ENCODE results near the gene AMY2B. TPM values are rescaled to one million over a fixed set of nuclear protein-coding genes. Genes with fewer than 3 reads are reported as not detected.
A peak's percentile ranks its signal among the peaks of the same experiment; 100 is the strongest.
"Not testable (repeated sequence)": the region's sequence is repeated elsewhere in the genome, so short reads cannot be mapped to it uniquely, and the experiment has no call there.

The AMY2B gene
- 11.2 TPM for polyA plus RNA-seq (2012; ENCODE audit: missing spikeins)

DNA sequence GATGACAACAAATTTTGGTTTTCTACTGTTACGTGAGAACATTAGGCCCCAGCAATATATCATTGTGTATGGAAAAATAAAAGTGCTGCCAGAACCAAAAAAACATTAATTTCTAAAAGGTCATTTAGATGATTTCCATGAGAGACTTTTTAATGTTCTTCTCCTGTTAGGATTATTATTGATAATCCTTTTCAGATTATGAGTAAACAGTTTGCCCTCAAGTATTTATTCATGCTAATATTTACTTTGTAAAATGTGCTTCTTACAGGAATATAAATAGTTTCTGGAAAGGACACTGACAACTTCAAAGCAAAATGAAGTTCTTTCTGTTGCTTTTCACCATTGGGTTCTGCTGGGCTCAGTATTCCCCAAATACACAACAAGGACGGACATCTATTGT, at the start of gene AMY2B:
AMY2B (plus strand) TSS at position 301 of the 400 bp plus-strand sequence; CDS start at position 315, 14 bp downstream.
- not testable (repeated sequence) for DNase-seq (ENCODE audit: insufficient read length); FAIRE-seq

DNA sequence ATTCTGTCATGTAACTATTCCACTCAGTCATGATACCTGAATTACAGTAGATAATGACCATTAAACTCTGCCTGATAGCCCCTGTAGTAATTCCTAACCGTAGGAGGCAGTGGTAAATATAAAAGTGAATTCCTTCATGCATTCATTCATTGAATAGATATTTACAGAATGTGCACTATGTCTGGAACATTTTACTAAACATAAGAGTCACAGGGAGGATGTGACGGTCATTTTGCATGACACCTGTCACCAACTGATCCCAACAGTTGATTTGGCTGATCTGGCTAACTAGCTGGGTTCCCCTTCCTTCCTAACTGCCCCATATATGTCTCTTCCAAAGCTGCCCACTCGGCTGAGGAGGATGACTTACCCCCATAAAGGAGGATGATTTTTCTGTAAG, 48.0 kb upstream of the AMY2B start:
- no peak for DNase-seq (ENCODE audit: insufficient read length)
- no peak for TF ChIP-seq POLR2AphosphoS5 (IDR thresholded peaks at IDR 0.05; ENCODE audit: low read depth, low read length)
- FAIRE-seq: no peak

DNA sequence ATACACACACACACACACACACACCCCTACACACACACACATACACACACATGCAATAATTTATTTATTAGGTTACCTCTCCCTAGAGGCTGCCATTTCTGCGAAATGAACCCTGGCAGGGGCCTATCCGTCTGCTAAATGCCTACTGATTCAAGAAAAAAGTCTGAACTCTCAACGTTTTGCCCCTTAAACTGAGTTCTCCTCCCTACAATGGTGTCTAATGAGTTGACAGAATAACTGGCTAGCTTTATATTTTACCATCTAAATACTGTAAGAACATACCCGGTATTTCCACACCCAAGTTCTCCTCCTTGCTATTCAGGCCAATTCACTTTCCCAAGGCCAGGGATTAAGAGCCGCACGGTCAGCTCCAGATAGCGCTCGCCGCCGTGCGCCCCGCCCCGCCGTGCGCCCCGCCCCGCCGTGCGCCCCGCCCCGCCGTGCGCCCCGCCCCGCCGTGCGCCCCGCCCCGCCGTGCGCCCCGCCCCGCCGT, 46.2 kb upstream of the AMY2B start:
- DNase-seq (ENCODE audit: insufficient read length) (peak; percentile 5), FAIRE-seq (no peak)
- no peak for TF ChIP-seq POLR2A (IDR thresholded peaks at IDR 0.05; ENCODE audit: low read depth, low read length)
- no peak for TF ChIP-seq POLR2AphosphoS5 (IDR thresholded peaks at IDR 0.05; ENCODE audit: low read depth, low read length)
- TF ChIP-seq TAF1 (IDR thresholded peaks at IDR 0.05; ENCODE audit: borderline replicate concordance, low read depth, low read length): no peak

DNA sequence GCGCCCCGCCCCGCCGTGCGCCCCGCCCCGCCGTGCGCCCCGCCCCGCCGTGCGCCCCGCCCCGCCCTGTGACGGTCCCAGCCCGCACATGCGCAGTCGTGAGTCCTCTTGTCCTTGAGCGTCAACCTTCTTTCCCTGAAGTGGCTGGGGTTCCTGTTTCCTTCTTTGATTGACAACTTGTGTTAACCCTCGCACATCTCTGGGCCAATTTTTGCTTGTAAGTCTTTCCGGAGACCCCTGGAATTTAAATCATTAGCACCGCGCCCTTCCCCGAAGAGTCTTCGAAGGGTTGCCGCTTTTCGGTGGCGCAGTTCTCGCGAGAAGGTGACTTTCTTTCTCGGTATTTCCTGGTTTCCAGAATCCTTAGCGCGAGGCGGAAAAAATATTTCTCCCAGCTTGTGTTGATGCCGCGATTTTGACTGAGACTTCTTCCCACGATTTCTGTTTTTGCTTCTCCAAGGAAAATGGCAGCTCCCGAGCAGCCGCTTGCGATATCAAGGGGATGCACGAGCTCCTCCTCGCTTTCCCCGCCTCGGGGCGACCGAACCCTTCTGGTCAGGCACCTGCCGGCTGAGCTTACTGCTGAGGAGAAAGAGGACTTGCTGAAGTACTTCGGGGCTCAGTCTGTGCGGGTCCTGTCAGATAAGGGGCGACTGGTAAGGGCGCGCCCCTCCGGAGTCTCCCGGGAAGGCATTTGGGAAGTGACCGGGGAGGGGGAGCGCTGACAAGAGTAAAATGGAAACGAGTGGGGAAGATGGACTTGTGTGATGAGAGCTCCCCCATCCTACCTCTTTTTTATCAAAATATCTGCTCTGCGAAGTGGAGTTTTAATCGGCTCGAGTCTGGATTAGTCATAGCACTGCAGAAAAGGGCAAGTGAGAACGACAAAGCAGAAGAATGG, 45.5 kb upstream of the AMY2B start, which contains the start of gene RNPC3:
RNPC3 (plus strand) TSS at position 93 of the 901 bp plus-strand sequence; CDS start at position 465, 372 bp downstream.
- DNase-seq (ENCODE audit: insufficient read length) (peak; percentile 31), FAIRE-seq (peak; percentile 94)
- TF ChIP-seq POLR2AphosphoS5 (IDR thresholded peaks at IDR 0.05; ENCODE audit: low read depth, low read length) (peak; percentile 55; the same call in 1 of the 2 replicates), POLR2A (IDR thresholded peaks at IDR 0.05; ENCODE audit: low read depth, low read length) (peak; percentile 63; the same call in 1 of the 2 replicates), TAF1 (IDR thresholded peaks at IDR 0.05; ENCODE audit: borderline replicate concordance, low read depth, low read length) (peak; percentile 37; the same call in 1 of the 2 replicates)

DNA sequence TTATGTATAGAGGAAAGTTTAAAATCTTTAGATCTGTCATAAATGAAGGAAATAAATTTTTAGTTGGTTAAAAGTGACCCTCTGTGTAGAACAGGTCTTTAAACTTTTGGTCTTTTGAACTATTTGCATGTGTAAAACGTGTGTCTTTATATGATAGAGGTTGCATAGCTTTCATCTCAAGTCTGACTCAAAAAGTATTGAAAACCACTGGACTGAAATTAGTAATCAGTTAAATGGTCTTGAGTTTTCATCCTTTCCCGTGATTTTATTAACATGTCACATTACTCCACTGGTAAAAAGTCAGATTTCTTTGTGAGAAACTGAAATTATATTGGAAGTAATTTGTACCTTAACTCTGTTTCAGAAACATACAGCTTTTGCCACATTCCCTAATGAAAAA, 44.1 kb upstream of the AMY2B start:
- peak; percentile 9 for FAIRE-seq
- no peak for DNase-seq (ENCODE audit: insufficient read length)
- TF ChIP-seq POLR2AphosphoS5 (IDR thresholded peaks at IDR 0.05; ENCODE audit: low read depth, low read length) (no peak), POLR2A (IDR thresholded peaks at IDR 0.05; ENCODE audit: low read depth, low read length) (no peak), TAF1 (IDR thresholded peaks at IDR 0.05; ENCODE audit: borderline replicate concordance, low read depth, low read length) (no peak)

DNA sequence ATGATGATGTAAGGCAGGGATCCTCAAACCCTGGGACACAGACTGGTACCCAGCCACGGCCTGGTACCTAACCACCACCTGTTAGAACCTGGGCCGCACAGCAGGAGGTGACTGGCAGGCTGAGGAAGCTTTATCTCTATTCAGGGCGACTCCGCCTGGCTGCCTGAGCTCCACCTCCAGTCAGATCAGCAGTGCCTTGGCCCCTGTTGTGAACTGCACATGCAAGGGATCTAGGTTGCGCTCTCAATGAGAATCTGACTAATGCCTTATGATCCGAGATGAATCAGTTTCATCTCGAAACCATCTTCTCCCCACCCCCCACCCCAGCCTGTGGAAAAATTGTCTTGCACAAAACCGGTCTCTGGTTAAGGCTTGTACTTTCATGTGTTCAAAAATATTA, 41.6 kb upstream of the AMY2B start:
- TF ChIP-seq TAF1 (IDR thresholded peaks at IDR 0.05; ENCODE audit: borderline replicate concordance, low read depth, low read length): no peak
- no peak for TF ChIP-seq POLR2AphosphoS5 (IDR thresholded peaks at IDR 0.05; ENCODE audit: low read depth, low read length)
- TF ChIP-seq POLR2A (IDR thresholded peaks at IDR 0.05; ENCODE audit: low read depth, low read length): no peak
- FAIRE-seq (no peak), DNase-seq (ENCODE audit: insufficient read length) (no peak)

DNA sequence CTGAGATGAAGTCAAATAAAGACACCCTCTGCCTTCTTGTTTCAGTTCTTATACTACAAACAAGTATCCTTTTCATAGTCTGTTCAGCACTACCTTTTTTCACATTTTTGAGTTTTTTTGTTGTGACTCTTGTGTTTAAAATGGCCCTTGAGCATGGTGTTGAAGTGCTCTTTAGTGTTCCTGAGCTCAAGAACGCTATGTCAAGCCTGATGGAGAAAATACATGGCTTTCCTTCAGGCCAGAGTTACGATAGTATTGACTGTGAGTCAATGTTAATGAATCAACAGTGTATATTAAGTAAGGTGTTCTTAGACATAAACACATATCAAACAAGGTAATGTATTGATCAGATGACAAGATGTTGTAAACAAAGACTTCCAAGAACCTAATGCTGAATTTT, 33.2 kb upstream of the AMY2B start:
- DNase-seq (ENCODE audit: insufficient read length) (no peak), FAIRE-seq (no peak)
- no peak for TF ChIP-seq POLR2A (IDR thresholded peaks at IDR 0.05; ENCODE audit: low read depth, low read length)
- no peak for TF ChIP-seq TAF1 (IDR thresholded peaks at IDR 0.05; ENCODE audit: borderline replicate concordance, low read depth, low read length)
- TF ChIP-seq POLR2AphosphoS5 (IDR thresholded peaks at IDR 0.05; ENCODE audit: low read depth, low read length): no peak

DNA sequence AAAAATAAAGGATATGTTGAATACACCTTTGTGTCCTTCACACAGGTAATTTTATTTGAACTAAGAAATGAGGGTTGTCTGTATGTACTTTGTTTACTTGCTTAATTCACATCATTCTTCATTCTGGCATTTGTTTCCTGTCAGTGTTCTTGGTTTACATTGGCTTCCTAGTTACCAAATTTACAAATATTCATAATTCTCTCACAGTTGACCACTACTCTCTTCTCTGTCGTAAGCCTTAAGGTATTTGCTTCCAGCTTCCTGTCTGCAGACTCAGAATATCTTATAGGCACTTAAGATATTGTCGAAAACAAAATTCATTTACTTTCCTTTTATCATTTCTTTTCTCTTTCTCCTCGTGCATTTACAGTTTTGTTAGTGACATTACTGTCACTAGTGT, 30.0 kb upstream of the AMY2B start:
- DNase-seq (ENCODE audit: insufficient read length): no peak
- FAIRE-seq: no peak
- TF ChIP-seq POLR2A (IDR thresholded peaks at IDR 0.05; ENCODE audit: low read depth, low read length) (no peak), POLR2AphosphoS5 (IDR thresholded peaks at IDR 0.05; ENCODE audit: low read depth, low read length) (no peak)

DNA sequence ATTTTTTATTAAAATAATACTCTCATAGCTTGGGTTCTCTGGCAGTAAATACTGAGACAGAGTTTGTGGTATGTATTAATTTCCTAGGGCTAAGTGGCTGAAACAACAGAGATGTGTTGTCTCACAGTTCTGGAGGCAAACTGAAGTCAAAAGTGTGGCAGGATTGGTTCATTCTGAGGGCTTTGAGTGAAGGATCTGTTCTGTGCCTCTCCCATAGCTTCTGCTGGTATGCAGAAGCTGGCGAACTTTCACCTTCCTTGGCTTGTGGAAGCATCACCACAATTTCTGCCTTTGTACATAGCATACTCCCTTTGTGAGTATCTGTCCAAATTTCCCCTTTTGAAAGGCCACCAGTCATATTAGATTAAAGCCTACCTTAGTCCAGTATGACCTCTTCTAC, 24.9 kb upstream of the AMY2B start:
- FAIRE-seq: no peak
- TF ChIP-seq POLR2AphosphoS5 (IDR thresholded peaks at IDR 0.05; ENCODE audit: low read depth, low read length) (no peak), POLR2A (IDR thresholded peaks at IDR 0.05; ENCODE audit: low read depth, low read length) (no peak), TAF1 (IDR thresholded peaks at IDR 0.05; ENCODE audit: borderline replicate concordance, low read depth, low read length) (no peak)
- no peak for DNase-seq (ENCODE audit: insufficient read length)

DNA sequence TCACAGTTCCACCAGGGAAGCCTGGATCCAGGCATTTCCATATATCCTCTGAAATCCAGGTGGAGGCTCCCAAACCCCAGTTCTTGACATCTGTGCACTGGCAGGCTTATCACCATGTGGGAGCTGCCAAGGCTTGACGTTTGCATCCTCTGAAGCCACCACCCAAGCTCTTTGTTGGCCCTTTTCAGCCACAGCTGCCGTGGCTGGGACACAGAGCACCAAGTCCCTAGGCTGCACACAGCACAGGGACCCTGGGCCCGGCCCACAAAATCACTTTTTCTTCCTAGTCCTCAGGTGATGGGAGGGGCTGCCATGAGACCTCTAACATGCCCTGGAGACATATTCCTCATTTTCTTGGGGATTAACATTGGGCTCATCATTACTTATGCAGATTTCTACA, 23.5 kb upstream of the AMY2B start:
- FAIRE-seq (no peak), DNase-seq (ENCODE audit: insufficient read length) (no peak)
- TF ChIP-seq POLR2A (IDR thresholded peaks at IDR 0.05; ENCODE audit: low read depth, low read length): no peak
- TF ChIP-seq POLR2AphosphoS5 (IDR thresholded peaks at IDR 0.05; ENCODE audit: low read depth, low read length): no peak
- TF ChIP-seq TAF1 (IDR thresholded peaks at IDR 0.05; ENCODE audit: borderline replicate concordance, low read depth, low read length): no peak

DNA sequence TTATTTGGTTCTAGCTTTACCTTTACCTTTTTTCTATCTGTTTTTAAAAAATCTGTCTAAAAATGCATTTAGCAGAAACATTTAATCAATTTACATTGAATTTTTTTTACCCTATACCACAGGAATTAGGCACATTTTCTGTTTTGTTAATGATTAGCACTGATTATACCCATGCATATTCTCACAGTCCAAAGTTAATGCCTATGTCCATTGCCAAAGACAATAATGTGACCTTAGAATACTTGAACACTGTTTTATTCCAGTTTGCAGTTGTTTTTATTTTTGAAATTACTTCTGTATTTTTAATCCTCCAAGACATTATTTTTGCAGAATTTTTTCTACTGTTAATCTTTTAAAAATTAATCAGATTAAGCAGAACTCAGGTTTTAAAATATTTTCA, 11.0 kb upstream of the AMY2B start:
- TF ChIP-seq TAF1 (IDR thresholded peaks at IDR 0.05; ENCODE audit: borderline replicate concordance, low read depth, low read length) (no peak), POLR2AphosphoS5 (IDR thresholded peaks at IDR 0.05; ENCODE audit: low read depth, low read length) (no peak)
- no peak for DNase-seq (ENCODE audit: insufficient read length)
- no peak for FAIRE-seq

DNA sequence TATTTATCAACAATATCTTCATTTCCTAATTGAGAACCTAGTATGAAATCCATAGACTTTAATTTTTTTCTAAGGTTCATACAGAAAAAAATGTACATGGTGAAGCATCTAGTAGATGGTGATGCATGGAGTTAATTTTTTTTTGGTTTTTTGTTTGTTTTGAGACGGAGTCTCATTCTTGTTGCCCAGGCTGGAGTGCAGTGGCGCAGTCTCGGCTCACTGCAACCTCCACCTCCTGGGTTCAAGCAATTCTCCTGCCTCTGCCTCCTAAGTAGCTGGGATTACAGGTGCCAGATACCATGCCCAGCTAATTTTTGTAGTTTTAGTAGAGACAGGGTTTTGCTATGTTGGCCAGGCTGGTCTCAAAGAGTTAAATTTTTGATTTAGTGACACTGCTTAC, 10.3 kb upstream of the AMY2B start:
- not testable (repeated sequence) for DNase-seq (ENCODE audit: insufficient read length); FAIRE-seq
